T-helper 1 cell (primary cell): ENCODE measurements around the gene CCL8.

Source experiments
- DNase-seq, 5 donors: peaks; one replicate each; pipeline ENCODE4 v3.0.0-alpha.2; 2012 to 2020
- total RNA-seq, 4 donors: gene quantifications; one replicate each; lab custom pipeline; 2026; lab: John Stamatoyannopoulos, UW

CCL8 gene
- total RNA-seq, result 0 reads per million in 4 donors

DNA sequence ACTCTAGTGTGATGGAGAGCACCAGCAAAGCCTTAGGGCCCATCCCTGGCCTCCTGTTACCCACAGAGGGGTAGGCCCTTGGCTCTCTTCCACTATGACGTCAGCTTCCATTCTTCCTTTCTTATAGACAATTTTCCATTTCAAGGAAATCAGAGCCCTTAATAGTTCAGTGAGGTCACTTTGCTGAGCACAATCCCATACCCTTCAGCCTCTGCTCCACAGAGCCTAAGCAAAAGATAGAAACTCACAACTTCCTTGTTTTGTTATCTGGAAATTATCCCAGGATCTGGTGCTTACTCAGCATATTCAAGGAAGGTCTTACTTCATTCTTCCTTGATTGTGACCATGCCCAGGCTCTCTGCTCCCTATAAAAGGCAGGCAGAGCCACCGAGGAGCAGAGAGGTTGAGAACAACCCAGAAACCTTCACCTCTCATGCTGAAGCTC lies at the start of gene CCL8:
TSS of gene CCL8 (plus strand) at position 397 of the 445 bp plus-strand sequence. CDS start 67 bp downstream, outside the sequence.
- no peak for DNase-seq

DNA sequence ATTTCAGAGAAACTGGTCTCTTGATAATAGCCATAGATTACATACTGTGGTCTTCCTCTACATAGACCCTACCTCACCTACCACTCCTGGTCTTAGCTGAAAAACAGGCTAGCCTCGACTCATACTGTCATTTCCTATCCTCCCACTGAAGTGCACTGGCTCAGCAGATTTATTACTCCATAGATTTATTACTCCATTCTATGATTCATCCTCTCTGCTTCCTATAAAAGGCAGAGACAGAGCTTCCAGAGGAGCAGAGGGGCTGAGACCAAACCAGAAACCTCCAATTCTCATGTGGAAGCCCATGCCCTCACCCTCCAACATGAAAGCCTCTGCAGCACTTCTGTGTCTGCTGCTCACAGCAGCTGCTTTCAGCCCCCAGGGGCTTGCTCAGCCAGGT lies 49.3 kb upstream of the CCL8 start, which contains the start of gene CCL7:
TSS of gene CCL7 (plus strand) at position 253 of the 400 bp plus-strand sequence. CDS start at position 323, 70 bp downstream.
- DNase-seq, result no peak

DNA sequence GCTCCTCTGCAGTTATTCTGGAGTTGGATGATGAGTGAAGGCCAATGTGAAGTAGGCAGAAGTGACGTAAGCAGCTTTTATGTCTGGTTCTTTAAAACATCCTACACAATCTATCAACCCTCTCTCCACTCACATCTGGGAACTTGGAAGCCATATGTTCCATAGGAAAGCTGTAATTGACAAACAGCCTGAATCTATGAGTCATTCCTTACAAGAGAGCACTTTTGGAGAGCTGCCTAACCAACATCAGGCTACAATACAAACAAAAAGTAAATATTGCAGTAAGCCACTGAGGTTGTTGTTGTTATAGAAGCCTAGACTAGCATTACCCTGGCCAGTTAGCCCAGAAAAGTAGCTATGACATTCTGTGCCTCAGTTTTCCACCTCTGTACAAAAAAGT lies 43.4 kb upstream of the CCL8 start:
- no peak for DNase-seq

DNA sequence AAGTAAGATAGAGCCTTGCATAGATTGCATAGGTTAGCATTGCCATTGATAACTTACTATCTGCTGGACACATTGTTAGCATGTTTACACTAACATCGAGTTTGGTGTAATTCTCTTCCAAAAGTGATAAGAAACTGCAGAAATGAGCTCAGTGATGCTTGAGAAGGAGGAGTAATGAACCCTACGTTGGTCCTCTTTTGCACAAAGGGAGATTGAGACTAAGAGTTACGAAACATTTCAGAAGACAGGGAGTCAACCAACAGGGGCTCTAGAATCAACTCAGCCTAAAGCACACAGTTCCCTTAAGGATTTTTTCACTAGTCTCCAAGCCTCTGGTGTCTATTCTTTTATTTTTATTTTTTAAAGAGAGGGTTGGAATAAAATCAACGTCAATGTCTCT lies 42.4 kb upstream of the CCL8 start:
- DNase-seq, result no peak

- no peak for DNase-seq
These were observed 35.7 kb upstream of the CCL8 start for GRCh38 chr17:34283571-34283970.

- DNase-seq, result no peak
These were observed 33.9 kb upstream of the CCL8 start, which contains the start of gene CCL11 for GRCh38 chr17:34285286-34285792. CCL11 (plus strand) TSS chr17:34285742; CDS start chr17:34285809, 67 bp downstream.

- DNase-seq, result no peak
These were observed 31.4 kb upstream of the CCL8 start for GRCh38 chr17:34287875-34288274.

- DNase-seq, result no peak
These were observed 28.6 kb upstream of the CCL8 start for GRCh38 chr17:34290586-34290985.

DNA sequence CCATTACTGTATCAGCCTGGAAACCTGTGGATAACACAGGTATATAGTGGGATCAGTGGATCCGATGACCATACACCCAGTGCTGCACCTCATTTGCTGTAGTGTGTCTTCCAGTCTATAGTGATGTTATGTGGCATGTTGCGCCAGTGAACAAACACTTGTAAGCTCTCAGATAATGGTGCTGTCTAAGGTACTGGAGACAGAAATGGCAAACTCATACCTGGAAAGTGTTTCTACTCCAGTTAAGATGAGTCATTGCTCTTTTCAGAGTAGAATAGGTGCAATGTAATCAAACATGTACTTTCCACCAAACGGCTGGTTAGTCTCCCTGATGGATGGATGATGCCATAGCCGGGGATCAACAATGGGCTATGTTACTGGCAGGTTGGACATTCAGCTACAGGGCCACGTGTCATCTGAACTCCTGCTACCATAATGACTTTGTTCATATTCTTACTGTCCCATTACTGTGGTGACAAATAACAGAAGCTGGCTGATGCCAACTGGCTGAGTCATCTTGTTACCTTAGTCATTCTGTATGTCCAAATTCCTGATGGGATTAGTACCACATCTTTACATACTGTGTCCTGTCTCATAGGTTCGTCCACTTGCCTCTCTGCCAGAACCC lies 27.4 kb upstream of the CCL8 start:
- peak in 1 of 5 donors; percentile 2 for DNase-seq

DNA sequence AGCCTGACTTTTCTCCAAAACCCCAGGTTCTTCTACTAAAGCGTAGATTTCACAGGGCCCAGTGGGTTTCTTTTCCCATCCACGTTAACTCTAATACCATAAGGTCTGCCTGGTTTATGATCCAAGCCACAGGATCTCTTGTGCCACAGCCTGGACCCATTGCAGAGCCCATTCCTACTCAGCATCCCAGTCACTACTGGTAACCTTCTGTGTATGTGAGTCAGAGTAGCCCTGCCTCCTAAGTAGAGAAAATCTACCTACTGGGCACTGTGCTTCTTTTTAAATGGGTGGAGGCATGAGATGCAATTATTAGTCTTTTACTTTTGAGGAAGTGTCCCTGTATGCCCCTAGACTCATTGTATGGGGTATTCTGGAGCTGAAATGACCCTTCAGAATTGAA lies 20.2 kb upstream of the CCL8 start:
- no peak for DNase-seq

DNA sequence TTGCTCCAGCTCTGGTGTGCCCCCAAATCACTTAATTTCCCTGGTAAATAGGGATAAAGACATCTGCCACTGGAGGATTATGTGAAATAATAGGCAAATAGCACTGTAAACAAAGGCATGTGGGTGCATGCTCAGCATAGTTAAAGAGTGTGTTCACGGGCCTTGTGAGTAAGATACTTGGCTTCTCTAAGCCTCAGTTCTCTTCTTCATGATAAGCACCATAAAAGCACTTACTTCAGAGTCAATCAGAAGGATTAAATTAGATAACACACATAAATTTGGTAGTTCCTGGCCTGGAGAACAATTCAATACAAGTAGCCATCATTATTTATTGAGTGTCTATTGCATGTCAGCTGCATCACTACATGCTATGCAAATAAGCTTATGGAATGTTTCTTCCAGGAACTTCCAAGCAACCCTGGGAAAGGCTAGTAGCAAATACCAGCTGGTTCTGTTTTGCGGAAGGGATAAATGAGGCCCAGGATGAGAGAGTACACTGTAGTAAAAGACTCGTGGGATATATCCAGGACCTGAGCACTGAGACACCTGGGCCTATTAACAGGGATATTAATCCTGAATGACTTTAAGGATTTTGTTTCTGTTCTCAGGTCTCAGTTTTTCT lies 19.2 kb upstream of the CCL8 start:
- no peak for DNase-seq

GRCh38 chr17:34300652-34301370 lies 18.4 kb upstream of the CCL8 start:
- DNase-seq, result peak in 1 of 5 donors; percentile 42

DNA sequence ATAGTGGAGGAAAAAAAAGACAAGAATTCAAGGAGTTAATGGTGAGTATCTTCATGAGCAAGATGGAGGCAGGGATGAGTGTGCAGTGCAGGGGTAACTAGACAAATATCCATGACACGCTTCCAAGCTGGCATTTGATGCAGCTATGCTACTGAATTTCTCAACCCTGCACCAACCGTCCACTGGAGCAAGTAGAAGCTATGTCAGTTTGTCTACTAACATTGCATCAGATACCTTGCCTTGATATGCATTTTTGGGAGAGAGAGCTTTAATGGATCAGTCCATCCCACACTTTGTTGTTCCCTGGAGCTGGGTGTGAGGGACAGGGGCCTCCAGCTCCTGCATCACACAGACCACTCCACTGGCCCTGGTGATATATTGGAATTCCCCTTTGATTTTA lies 17.2 kb upstream of the CCL8 start:
- no peak for DNase-seq

GRCh38 chr17:34302636-34303035 lies 16.6 kb upstream of the CCL8 start:
- no peak for DNase-seq

DNA sequence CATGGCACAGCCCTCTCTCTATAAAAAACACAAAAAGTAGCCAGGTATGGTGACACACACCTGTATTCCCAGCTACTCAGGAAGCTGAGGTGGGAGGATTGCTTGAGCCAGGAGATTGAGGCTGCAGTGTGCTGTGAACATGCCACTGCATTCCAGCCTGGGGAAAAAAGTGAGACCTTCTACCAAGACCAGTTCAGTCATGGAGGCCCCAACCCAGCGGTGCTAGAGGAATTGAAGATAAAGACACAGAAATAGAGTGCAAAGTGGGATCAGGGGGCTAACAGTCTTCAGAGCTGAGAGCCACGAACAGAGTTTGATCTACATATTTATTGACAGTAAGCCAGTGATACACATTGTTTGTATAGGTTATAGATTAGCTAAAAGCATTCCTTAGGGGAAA lies 15.6 kb upstream of the CCL8 start:
- no peak for DNase-seq

DNA sequence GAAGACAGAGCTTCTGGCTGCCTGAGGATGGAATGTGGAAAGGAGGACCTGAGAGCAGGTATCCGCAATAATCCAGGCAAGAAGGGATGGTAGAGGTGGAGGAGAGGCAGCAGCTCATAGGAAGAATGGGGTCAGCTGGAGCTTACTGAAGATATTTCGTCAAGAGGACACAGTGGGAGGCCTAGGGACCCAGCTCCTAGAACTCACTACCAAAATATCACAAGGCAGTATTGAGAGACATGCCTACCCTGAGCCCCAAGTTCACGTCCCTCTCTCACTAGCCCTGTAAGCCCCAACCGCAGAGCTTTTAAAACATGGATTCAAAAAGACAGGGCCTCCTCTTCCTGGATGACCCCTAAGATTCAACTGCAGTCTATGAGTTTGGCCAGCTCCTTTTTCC lies 14.2 kb upstream of the CCL8 start:
- DNase-seq, result no peak

DNA sequence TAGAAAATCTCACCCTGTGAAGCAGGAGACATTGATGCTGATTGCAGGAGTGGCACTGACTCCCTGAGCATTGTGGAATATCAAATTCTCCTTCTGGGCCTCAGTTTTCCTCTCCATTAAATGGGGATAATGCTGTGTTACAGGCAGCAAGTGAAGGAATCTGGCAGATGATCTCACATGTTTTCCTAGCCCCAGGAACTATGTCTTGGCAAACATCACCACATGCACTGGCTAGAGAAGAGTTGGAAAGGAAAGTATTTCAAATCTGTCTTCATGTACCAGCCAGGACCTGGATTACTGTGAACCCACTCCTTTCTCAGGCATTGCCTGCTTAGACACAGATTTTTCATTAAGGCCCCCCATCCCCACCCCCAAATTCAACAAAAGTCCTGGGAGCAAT lies 13.6 kb upstream of the CCL8 start:
- no peak for DNase-seq

GRCh38 chr17:34306466-34306865 lies 12.8 kb upstream of the CCL8 start:
- DNase-seq, result no peak

DNA sequence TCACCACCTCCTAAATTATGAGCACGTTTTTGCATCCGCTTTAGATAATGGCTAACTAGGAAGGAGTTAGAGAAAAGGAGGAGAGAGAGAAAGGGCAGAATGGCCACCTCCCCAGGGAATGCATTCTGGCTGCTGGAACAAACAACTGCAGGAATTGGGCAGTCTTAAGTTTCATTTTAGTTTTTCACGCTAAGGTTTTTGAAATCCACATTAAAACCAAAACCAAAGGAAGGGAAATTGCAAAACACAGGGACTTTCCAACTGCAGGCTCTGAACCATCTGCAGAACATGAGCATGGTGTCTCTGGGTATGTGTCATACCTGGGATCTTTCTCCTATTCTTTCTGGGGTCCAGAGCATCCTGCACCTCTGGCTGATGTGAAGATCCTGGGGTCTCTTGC lies 12.1 kb upstream of the CCL8 start:
- DNase-seq, result peak in 1 of 5 donors; percentile 9

DNA sequence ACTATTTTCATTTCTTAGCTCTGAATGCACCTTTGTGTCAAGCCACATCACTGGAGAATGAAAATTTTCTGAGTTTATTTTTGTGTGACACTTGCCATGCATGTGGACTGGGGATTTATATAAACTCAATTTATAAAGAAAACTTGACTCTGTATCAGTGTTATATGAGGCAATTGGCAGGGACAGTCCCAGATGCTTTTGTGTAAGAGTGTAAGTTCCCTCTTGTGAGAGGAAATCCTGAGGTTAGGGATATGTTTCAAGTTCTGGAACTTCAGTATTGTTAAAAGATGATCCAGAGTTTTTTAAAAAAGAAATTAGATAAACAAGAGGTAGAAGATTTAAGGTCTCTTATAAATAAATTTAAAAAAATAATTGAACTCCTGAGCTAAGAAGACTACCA lies 10.9 kb upstream of the CCL8 start:
- no peak for DNase-seq

GRCh38 chr17:34311291-34311690 lies 7.9 kb upstream of the CCL8 start:
- no peak for DNase-seq

DNA sequence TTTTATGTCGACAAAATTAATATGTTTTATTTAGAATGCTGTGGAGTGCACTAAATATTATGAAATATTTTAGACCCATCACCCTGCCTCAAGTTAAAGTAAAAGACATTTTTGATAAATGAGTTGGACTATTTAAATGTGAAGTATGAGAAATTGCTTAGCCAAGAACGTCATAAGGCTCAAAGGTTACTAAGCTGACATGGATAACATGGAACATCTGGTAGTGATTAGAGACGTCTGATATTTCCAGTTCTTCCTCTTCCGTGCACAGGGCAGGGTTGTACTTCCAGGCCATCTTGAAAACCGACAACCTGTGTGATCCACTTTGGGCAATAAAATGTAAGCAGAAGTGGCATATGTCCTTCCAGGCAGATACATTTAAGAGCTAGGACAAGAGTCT lies 7.2 kb upstream of the CCL8 start:
- no peak for DNase-seq

DNA sequence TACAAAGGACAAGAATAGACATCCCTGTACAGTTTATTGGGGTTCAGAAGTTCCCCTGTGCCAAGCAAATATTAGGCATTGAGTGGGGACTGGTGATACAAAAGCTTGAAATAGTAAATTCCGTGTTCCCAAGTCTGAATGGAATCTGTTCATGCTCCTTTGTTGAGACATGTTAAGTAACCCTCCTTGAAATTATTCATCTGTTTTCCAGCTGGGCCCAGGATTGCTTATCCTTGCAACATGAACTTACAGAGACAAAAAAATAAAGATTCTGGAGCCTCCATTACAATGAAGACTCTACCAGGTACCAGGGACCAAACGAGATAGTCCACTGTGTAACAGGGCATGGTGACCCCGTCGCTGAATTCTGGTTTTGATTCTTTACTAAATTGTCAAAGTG lies 6.1 kb upstream of the CCL8 start:
- no peak for DNase-seq

DNA sequence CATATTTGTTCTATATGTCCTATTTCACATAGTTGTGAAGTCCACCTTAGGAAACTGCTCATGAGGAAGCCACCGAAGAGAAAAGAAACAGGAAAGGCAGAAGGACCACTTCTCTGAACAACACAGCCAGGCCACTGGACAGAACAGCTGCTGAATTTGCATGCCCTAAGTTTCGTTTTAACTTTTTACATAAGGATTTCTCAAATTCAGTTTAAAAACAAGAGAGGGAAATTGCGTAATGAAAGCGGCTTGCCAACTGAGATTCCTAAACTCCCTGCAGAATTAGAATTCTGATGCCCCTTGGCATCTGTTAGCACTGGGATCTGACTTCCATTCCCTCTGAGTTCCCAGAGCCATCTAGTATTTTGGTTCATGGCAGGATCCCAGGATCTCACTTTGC lies 5.0 kb upstream of the CCL8 start:
- DNase-seq, result no peak
